Measurements from ENCODE around the gene UEVLD.

DNA sequence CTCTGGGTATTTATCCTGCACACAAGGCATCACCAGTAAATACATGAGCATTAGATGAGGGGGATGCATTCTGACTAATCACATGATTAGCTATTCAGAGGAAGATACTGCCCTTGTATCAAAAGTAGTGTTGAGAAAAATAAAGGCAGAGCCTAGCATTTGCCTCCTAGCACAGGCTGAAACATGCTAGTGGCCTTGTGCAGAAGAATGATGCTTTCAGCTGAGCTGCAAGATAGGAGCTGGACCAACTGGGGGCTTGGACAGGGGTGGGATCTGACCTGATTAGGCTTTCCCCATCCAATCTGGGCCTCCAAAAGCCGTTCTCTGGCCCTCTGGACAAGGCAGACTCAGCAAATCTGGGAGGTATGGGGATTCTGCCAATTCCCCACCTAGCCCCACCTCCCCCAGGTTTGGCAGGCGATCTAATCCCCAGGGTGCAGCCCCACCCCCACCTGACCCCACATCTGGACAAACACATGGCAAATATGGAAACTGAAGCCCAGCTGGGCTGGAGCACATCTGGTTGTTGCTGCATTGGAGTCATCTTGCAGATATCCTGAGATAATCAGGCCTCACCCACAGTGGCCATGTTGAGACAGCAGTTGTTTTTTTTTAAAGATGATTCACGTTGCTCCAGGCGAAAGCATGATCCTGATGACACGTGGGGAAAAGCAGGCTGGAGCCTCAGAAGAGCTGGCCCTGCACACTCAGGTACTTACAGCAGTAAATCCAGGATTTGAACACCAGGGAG, 6.6 kb upstream of the UEVLD start:
- TF ChIP-seq, protein P1, sequence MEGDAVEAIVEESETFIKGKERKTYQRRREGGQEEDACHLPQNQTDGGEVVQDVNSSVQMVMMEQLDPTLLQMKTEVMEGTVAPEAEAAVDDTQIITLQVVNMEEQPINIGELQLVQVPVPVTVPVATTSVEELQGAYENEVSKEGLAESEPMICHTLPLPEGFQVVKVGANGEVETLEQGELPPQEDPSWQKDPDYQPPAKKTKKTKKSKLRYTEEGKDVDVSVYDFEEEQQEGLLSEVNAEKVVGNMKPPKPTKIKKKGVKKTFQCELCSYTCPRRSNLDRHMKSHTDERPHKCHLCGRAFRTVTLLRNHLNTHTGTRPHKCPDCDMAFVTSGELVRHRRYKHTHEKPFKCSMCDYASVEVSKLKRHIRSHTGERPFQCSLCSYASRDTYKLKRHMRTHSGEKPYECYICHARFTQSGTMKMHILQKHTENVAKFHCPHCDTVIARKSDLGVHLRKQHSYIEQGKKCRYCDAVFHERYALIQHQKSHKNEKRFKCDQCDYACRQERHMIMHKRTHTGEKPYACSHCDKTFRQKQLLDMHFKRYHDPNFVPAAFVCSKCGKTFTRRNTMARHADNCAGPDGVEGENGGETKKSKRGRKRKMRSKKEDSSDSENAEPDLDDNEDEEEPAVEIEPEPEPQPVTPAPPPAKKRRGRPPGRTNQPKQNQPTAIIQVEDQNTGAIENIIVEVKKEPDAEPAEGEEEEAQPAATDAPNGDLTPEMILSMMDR (IDR thresholded peaks at IDR 0.05; ENCODE audit: low read length) = no peak
- no peak for TF ChIP-seq EZH2 (IDR thresholded peaks at IDR 0.05; ENCODE audit: borderline replicate concordance, low read length)
